HG02970 (cell line): Measurements from ENCODE around the gene MSANTD4.
"Not testable (repeated sequence)": the region's sequence is repeated elsewhere in the genome, so short reads cannot be mapped to it uniquely, and the experiment has no call there.

Experiments
- ATAC-seq: cut with Tn5 transposase; IDR thresholded peaks from one replicate; pipeline ENCODE4 v1.9.1; 2021; ENCODE audit warnings: mild to moderate bottlenecking, moderate library complexity, moderate number of reproducible peaks; ENCODE audit not compliant: unreplicated experiment, low FRiP score

MSANTD4 gene

DNA sequence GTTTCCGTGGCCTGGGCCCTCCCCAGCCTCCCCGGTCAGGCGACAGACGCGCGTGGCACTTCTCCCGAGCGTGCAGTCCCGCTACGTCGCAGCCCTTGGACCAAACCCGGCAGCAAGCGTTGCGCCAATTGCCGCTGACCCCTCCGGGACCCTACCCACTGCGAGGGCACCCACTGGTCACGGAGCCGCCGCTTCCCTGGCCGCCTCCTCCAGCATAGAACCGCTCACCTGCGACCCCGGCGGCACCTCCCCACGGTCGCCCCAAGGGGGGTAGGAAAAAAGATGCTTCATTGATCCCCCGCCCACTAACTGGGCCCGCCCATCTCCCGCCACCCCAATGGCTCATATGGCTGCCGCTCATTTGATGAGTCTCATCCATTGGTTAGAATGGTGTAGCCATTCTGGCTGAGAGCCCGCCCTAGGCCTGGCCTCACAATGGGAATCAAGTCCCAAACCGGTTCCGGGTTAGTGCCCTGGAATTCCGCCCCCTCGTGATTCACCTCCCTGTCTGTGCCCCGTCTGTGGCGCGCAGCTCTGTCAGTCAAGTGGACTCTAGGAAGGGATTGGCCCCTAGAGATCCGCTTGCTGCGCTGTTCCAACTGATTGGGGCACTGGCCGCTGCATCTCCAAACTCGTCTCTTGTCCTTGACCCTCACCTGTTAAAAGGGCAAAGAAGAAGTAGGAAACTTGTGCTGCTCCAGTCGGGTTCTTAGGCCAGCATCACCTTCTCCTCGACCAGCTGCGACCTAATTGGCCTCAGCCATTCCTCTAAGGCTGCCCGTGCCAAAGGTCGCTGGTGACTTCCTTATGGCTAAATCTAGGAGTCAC is at the start of gene MSANTD4:
Gene MSANTD4 (minus strand): TSS at position 274 of the 828 bp plus-strand sequence. CDS start 11,323 bp downstream, outside the sequence.
- peak; percentile 99 for ATAC-seq

GRCh38 chr11:106070606-106071005 is 48.6 kb upstream of the MSANTD4 start:
- no peak for ATAC-seq

DNA sequence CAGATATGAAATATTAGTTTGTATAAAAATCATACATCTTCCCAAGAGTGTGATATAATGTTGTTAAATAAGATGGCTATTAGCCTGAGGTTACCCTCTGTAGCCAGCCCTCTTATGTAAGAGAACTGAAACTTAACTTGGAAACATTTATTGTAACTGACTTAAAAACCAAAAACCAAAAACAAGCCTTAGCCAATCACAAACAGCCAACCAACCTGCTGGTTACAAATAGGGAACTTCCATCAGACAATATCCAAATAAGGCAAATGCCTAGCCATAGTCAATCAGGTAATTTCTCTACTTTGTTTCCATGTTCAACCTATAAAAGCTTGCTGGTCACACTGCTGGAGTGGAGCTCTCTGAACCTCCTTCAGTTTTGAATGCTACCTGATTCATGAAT is 41.0 kb upstream of the MSANTD4 start:
- peak; percentile 63 for ATAC-seq

DNA sequence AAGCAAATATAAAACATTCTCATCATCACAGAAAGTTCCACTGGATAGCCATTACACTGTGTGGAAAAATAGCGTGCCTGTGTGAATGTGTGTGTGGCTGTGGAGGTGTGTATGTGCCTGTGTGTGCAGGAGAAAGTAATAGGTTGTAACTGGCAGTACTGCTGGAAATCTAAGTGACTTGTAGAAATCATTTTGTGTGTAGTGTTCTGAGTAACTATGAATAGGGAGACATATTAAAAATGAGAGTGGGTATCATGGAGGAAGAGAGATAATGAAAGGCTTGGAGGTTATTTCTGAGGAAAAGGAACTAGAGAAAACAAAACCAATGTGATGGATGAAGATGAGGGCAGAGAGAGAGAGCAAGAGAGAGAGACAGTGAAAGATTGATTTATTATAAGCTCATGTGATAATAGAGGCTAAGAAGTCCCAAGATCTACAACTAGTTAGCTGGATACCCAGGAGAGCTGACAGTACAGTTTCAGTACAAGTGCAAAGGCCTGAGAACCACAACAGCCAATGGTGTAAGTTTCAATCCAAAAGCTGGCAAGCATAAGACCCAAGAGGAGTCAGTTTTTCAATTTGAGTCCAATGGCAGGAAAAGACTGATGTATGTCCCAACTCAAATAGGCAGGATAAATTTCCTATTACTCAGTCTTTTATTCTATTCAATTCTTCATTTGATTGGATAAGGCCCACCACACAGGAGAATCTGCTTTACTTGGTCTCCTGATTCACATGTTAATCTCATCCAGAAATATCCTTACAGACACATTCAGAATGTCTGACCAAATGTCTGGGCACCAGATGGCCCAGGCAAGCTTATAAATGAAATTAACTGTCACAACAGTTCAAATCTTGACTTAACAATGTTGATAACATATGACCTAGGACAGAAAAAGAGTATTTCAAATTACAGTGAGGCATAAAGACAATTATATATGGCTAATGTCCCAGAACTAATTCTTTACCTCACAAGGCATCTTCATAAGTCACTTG is 40.2 kb upstream of the MSANTD4 start:
- no peak for ATAC-seq

GRCh38 chr11:106061249-106061784 is 39.3 kb upstream of the MSANTD4 start:
- no peak for ATAC-seq

GRCh38 chr11:106059617-106060016 is 37.6 kb upstream of the MSANTD4 start:
- ATAC-seq, result no peak

DNA sequence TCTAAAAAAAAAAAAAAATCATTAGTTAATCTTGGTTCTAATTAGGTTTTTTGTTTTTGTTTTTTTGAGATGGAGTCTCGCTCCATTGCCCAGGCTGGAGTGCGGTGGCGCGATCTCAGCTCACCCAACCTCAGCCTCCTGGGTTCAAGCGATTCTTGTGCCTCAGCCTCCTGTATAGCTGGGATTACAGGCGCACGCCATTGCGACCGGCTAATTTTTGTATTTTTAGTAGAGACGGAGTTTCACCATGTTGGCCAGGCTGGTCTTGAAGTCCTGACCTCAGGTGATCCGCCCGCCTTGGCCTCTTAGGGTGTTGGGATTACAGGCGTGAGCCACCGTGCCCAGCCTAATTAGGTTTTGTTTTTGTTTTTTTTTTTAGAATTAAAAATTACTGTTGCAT is 36.3 kb upstream of the MSANTD4 start:
- not testable (repeated sequence) for ATAC-seq

DNA sequence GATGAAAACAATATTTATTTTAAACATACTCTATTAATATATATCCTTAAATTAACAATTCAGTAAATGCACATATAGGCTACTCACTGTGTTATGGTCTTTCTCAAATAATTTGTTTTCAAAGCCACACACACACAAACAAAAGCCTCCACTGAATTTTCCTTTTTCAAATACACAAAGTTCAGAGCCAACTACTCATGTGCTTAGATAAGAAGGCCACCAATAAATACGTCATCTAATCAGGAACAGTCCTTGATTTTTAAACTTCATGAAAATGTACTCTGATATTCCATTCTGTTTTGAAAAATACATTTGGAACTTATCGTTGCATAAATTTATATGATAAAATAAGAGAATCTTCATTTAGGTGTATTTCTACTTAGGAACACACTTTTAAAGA is 29.1 kb upstream of the MSANTD4 start:
- ATAC-seq, result no peak

GRCh38 chr11:106049727-106050476 is 27.9 kb upstream of the MSANTD4 start:
- ATAC-seq, result no peak

DNA sequence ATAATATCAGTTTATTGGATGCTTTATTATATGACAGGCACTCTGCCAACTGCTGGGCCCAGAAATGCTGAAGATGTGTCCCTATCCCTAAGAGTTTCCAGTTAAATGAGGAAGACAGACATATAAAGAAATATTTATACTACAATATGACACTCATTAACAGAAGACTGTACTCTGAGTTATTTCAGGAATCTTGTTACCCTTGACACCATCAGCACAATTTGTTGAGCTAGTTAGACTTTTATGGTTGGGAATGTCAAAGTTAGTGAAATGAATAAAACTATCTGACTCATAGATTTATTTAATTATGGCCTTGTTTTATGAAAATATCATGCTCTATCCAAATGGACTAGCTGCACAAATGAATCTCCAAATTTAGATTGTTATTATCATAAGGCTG is 25.6 kb upstream of the MSANTD4 start:
- ATAC-seq, result no peak

DNA sequence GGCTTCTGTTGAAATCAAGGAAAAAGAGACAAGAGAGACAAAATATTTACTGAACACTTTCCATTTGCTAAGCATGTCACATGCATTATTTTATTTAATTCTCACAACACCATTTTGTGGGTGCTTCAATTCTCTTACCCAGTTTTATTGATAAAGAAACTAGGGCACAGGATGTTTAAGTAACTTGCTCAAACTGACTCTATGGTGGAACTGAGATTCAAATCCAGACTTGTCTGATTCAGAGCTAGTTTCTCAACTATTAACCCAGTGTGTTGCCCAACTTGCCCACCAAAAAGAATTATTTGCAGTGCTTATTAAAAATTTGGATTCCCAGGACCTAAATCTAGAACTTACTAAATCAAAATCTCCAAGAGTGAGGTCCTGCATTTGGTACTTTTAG is 21.5 kb upstream of the MSANTD4 start:
- no peak for ATAC-seq

GRCh38 chr11:106032861-106033260 is 10.8 kb upstream of the MSANTD4 start:
- no peak for ATAC-seq

GRCh38 chr11:106031936-106032335 is 9.9 kb upstream of the MSANTD4 start:
- ATAC-seq, result no peak

- no peak for ATAC-seq
These were observed 9.3 kb upstream of the MSANTD4 start for GRCh38 chr11:106031202-106031810.

- ATAC-seq, result no peak
These were observed 8.6 kb upstream of the MSANTD4 start for GRCh38 chr11:106030609-106031008.

- ATAC-seq, result no peak
These were observed 795 bp upstream of the MSANTD4 start for GRCh38 chr11:106022795-106023275.

- peak; percentile 13 for ATAC-seq
These were observed 666 bp downstream of the MSANTD4 start for GRCh38 chr11:106021181-106021966.

DNA sequence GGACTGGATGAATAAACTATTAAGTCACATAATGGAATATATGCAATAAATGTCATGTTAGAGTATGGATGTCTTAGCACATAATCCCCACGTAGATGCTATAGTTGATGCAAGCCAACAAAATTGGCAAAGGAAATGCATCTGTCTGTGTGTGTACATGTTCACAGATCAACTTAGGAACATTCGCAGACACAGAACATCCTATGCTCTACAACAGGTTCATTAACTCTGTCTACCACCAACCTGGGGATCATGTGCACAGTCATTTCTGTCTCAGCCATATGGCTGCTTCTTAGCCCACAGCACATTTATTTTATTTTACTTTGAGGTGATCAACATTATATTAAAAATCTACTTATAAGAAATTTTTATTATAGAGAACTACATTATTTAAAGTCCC is 4.9 kb downstream of the MSANTD4 start:
- no peak for ATAC-seq

DNA sequence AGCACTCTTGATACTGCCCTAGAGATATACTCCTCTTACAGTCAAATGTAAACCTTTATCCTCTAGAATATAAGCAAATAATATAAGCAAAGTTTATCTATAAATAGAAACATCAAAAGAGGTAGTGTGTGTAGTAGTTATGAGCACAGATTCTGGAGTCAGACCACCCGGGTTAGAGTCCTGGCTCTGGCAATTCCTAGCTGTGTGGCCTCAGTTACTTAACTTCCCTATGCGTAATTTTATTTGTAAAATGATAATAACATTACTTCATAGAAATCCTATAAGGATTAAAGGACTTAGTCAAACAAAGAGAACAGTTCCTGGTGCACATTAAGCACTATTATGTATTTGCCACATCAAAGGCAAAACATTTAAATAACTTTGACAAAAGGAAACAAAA is 7.0 kb downstream of the MSANTD4 start:
- no peak for ATAC-seq
